GM12878 (cell line): ENCODE data around the gene ATOSA.

ENCODE experiments used
- BRCA1 ChIP-seq: IDR thresholded peaks from 2 replicates; pipeline ENCODE4 v1.6.1; 2011; ENCODE audit warnings: low read depth, low read length, improper control_type of control experiment
- CBX3 ChIP-seq: fragments of 200-600 bp; sonication (generic); IDR thresholded peaks from 2 replicates; pipeline ENCODE4 v1.6.1; 2016; ENCODE audit warnings: low read depth, borderline replicate concordance
- CEBPB ChIP-seq, 2 experiments: fragments of 150-350 bp in 1 of 2; IDR thresholded peaks; 2 replicates each; pipeline ENCODE4 v1.6.1; 2012 to 2014; ENCODE audit warnings: low read depth in 2 of 2, low read length in 2 of 2, borderline replicate concordance in 1 of 2, inconsistent platforms in 1 of 2
- CTCF ChIP-seq, 3 experiments: IDR thresholded peaks in 2 of 3; conservative IDR thresholded peaks in 1 of 3; 2 replicates each; pipeline ENCODE4 v1.5.1; 2011; ENCODE audit warnings: low read depth in 3 of 3, low read length in 3 of 3, mild to moderate bottlenecking in 3 of 3, control low read depth in 2 of 3, moderate library complexity in 2 of 3, inconsistent platforms in 1 of 3, mixed read lengths in 1 of 3; ENCODE audit not compliant: control insufficient read depth in 2 of 3, insufficient read depth in 1 of 3; ENCODE audit errors: extremely low read depth in 1 of 3
- EZH2 ChIP-seq: IDR thresholded peaks from 2 replicates; pipeline ENCODE4 v1.6.1; 2012; ENCODE audit warnings: low read depth, mild to moderate bottlenecking, control low read depth, inconsistent platforms, low read length, borderline replicate concordance; ENCODE audit not compliant: control insufficient read depth
- FOS ChIP-seq: IDR thresholded peaks from 3 replicates; pipeline ENCODE4 v1.6.1; 2011; ENCODE audit warnings: borderline replicate concordance; ENCODE audit not compliant: insufficient read length; ENCODE audit errors: extremely low read depth
- JUNB ChIP-seq: IDR thresholded peaks from 2 replicates; pipeline ENCODE4 v1.6.1; 2016; ENCODE audit warnings: antibody characterized with exemption, mild to moderate bottlenecking
- NR2C2 ChIP-seq: IDR thresholded peaks from 2 replicates; pipeline ENCODE4 v1.6.1; 2011; ENCODE audit warnings: borderline replicate concordance, low read depth; ENCODE audit not compliant: control insufficient read depth, insufficient read length
- POLR2A ChIP-seq: IDR thresholded peaks from 2 replicates; pipeline ENCODE4 v1.6.1; 2011; ENCODE audit warnings: low read depth, mild to moderate bottlenecking, low read length
- POLR2AphosphoS5 ChIP-seq: IDR thresholded peaks from 2 replicates; pipeline ENCODE4 v1.6.1; 2011; ENCODE audit warnings: mild to moderate bottlenecking, low read length, inconsistent platforms
- SMC3 ChIP-seq: IDR thresholded peaks from 2 replicates; pipeline ENCODE4 v1.6.1; 2011; ENCODE audit warnings: low read length, improper control_type of control experiment, borderline replicate concordance
- TARDBP ChIP-seq: IDR thresholded peaks from 2 replicates; pipeline ENCODE4 v1.6.1; 2016; ENCODE audit warnings: borderline replicate concordance

- no peak for TF ChIP-seq TARDBP
- no peak for TF ChIP-seq JUNB
- TF ChIP-seq CEBPB (IDR thresholded peaks at IDR 0.05; ENCODE audit: borderline replicate concordance in 1 of 2, low read depth in 2 of 2, low read length in 2 of 2), result no peak
- TF ChIP-seq CTCF (IDR thresholded peaks at IDR 0.05 in 2 of 3, conservative IDR thresholded peaks at IDR 0.05 in 1 of 3; ENCODE audit: control insufficient read depth in 2 of 3, extremely low read depth in 1 of 3, insufficient read depth in 1 of 3, low read depth in 3 of 3, low read length in 3 of 3), result no peak
- TF ChIP-seq BRCA1, result no peak
- TF ChIP-seq CBX3, result no peak
- no peak for TF ChIP-seq POLR2AphosphoS5
- no peak for TF ChIP-seq FOS
- TF ChIP-seq POLR2A, result no peak
- no peak for TF ChIP-seq SMC3
- no peak for TF ChIP-seq EZH2
- no peak for TF ChIP-seq NR2C2
These were observed 17.9 kb upstream of the ATOSA start for GRCh38 chr15:52697051-52697450.
